Stimulated activated CD4-positive, alpha-beta T cell treated with anti-CD3 and anti-CD28 coated beads, TNF-alpha, amount 100 ng/mL, for 4 hours (primary cell): ENCODE data around the gene SLC38A4.

Experiments
- DNase-seq, 3 experiments: peaks; one replicate each; pipeline ENCODE4 v3.0.0-alpha.2; 2020; ENCODE audit warnings: low read depth in 3 of 3

The SLC38A4 gene

DNA sequence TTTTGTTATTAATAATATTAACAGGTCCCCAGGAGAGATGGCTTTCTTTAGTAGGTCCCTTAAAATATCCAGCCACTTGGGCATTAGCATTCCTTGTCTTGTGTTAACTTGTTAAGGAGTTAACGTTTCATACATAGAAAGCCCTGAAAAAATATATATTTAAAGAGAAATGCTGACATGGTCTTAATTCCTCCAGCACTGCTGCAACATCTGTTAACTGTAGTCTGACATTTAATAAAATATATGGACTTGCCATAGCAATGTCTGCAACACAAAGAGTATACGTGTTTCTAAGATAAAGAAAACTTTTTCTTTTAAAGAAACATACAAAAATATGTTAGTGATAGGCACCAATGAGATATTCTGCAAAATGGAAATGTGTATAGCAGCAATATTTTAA is 10.0 kb downstream of the SLC38A4 start:
- DNase-seq: no peak

- no peak for DNase-seq
Measured at GRCh38 chr12:46814143-46814542, 11.7 kb downstream of the SLC38A4 start.

GRCh38 chr12:46811185-46811584 is 14.6 kb downstream of the SLC38A4 start:
- DNase-seq: no peak

DNA sequence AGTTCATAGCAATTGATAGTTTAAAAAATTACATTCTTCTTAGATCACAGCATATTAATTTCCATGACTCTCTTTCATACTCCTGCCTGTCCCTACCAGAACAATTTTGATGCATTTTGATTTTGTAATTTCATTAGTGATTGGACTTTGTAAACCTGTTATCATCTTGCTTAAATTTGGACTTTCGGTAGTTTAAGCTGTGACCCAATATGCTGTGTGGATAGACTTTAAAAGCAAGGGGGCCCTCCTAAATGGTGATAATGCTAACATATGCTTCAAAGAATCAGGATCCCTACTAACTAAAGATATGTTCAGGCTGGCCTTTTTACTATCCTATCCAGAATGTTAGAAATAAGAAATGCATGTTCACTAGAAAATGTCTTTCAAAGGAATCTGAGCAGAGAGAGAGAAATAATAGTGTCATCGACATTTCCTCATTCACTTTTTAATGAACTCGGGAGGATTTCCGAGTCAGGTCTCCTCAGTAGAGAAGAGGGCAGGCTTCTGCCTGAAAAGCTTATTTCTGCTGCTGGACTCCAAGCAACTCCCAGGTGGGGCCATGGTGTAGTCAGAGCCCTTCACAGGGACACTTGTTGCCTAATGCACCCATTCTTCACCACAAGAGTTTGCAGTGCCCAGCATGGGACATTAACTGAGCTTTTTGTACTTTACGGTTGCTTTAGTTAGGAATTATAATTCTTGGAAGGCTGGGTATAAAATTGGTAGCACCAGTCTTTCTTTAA is 16.7 kb downstream of the SLC38A4 start:
- DNase-seq: no peak

DNA sequence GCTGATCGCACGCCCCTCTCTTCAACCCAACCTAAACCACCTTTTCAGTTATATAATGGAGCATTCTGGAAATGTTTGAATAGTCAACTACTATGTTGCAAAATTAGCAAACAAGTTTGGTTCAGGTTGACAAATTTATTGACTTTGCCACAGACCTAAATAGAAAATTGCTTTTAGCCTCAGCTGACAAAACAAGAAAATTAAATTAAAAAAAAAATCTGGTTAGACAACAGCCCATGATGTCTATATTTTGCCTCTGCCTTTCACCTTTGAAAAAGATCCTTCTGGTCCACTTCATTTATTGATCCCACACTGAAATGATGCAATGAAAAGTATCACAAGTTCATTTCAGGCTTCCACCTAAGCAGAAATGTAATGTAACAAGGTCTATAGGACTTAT is 17.5 kb downstream of the SLC38A4 start:
- DNase-seq: no peak

- no peak for DNase-seq
Measured at GRCh38 chr12:46804054-46804453, 21.7 kb downstream of the SLC38A4 start.

DNA sequence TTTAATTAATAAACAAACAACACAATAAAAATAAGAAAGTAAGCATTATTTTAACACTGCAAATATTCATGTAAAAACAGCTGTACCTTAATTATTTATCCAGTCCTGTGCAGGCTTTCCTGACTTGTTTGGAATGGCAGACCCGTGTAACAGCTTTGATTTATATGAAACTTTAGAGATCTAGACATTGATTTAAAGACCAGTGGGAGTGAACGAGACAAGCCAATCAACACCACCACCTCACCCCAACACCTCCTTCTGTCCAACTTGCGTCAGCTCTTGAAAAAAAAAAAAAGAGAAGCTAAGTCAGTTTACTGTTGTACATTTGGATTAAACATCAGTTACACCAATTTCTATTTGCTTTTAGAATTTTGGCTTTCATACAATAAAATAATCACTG is 22.3 kb downstream of the SLC38A4 start:
- DNase-seq: no peak

DNA sequence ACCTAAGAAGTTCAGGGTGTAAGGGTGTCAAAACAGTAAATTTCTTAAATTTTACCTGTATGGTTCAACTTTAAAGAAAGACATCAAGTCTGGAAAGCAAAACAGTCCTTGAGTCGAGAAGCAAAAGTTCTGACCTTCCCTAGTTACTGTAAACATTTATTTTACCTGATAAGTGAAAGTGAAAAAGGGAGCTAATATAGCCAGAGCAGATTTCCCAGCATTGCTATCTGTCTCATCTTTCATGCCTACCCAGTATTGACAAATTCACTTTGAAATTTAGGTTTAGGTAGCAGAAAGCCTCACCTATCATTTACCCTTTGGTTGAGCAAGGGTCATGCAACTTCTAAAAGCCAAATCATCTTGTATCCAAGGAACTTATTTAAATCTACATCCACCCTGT is 24.5 kb downstream of the SLC38A4 start:
- DNase-seq: no peak

- DNase-seq: no peak
Measured at GRCh38 chr12:46800160-46800559, 25.6 kb downstream of the SLC38A4 start.

GRCh38 chr12:46798648-46799047 is 27.1 kb downstream of the SLC38A4 start:
- DNase-seq: no peak

GRCh38 chr12:46798056-46798455 is 27.7 kb downstream of the SLC38A4 start:
- DNase-seq: no peak

DNA sequence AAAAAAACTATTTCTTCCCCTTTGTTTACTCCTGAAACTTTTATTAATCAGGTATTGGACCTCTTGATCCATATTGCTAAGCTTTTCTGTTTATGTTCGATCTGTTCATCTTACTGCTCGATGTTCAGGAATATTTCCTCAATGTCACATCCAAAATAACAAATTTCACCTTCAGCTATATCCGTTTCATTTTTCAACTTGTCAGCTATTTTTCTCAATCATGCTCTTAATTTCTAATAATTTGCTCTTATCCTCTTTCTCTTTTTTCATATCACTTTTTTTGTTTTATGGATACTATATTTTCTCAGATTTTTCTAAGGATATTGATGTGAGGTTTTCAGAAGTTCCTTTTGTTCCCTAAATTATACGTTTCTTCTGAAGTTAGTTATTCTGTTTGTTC is 29.8 kb downstream of the SLC38A4 start:
- no peak for DNase-seq

- DNase-seq: no peak
Measured at GRCh38 chr12:46794593-46795190, 31.1 kb downstream of the SLC38A4 start.

DNA sequence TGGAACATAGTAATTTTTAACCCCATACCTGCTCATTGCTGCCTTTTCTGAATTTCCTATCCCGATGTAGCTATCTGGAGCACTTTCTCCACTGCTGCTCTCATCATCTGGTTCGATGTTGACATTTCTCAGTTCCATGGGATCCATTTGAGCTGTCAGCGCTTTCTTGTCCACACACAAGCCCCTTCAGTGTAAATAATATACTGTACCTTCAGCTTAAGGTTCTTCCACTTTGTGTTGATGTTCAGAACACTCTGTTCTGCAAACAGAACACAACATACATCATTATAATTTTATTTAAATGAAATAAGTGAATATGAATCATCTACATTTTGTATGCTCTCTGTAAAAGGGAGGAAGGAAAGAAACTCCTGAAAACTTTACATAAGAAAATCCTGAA is 32.9 kb downstream of the SLC38A4 start:
- DNase-seq: no peak

DNA sequence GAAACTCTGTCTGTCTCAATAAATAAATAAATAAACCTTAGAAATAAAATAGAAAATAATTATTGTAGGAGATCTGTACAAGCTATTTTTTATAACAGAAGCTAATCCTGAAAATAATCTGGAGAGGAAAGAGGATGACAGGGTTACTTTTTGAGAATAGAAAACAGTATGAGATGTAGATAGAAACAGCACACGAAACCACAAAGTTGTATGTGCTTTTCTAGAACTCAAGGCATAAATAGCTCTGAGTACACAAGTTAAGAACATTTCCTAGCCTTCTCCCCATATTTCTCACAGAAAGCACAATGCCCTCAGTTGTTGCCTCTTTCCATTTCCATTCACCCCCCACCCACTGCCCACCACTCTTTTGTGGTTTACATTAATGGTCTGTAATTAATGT is 35.7 kb downstream of the SLC38A4 start:
- no peak for DNase-seq

DNA sequence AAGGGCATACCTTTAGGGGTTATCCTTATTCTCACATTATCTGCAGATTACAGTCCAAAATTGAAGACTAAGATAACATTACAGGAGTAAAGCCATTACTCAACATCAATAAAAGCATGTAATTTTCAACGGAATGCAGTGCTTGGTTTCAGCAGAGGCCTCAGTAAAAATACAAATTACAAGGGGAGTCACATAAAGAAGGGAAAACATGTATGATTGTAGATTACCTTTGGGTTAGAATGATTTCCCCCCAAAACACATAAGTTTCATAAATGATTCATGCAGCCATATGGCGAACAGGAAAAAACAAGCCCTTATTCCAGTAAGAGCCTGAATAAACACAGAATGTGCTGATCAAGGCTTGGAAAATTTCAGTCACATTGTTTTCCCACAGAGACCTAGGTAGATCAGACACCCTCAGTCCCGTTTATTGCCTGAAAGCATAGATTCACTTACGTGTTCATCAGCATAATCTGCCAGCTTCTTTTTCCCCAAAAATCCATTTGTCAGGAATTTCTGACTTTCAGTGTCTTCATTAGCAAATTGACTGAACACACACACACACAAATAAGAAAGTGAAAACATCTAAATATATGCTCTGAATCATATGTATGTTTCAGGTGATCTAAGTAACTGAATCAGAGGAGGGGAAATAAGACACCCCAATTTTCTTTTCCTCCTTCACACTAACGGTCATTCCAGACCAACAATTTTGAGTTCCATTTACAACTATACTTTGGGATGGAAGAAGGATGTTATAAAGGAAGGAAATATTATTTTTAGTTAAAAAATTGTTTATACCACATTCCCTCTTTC is 37.5 kb downstream of the SLC38A4 start:
- DNase-seq: no peak

GRCh38 chr12:46787496-46788055 is 38.2 kb downstream of the SLC38A4 start:
- no peak for DNase-seq

GRCh38 chr12:46786774-46787173 is 39.0 kb downstream of the SLC38A4 start:
- DNase-seq: no peak

DNA sequence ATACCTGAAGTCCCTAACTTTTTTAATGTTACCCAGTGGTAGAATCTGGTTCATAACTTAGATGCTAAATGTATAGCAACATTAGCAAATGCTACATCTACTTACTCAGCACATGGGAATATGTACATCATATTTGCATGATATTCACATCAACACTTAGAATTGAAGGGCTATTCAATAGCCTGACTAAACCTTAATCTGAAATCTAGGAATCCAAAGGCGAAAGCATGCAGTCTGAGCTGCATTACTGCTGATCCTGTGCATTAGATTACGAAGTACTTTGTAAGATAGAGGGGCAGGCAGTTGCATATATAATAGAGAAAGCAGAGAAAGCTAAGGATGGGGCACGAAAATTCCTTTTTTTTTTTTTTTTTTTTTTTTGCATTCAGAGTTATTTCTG is 40.4 kb downstream of the SLC38A4 start:
- no peak for DNase-seq

- no peak for DNase-seq
Measured at GRCh38 chr12:46783871-46784270, 41.9 kb downstream of the SLC38A4 start.

DNA sequence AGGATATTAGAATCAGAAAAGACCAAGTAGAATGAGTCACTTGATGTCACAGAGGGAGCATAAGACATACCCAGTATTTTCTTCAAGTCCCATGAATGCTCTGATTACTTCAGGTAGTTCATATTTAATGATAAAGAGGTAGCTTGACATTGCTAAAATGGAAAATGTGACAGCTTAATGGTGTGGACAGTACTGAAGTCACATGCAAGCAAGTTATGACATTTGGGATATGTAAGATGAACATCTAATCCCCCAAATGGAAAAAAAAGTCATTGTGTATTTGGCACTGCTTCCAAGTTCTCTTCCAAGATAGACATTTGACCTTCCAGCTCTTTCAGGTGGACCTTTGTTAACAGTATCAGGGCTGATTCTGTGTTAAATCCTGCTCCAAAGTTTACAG is 45.9 kb downstream of the SLC38A4 start:
- DNase-seq: no peak

DNA sequence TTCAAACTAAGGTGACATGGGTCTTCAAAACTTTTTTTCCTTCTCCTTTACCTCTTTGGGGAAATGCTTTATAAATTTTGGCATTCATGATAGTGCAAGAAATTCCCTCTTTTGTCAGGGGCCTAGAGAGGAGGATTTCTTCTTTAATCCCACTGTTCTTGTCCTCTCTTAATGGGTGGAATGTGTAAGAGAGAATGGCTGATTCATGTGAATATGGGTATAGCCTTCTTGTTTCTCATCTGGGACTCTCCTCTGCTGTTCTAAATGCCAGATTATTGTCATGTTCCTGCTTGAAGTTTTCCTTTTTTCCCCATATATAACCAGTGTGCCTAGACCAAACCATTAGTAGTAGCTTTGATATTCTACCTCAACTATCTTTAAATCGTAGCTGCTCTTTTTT is 46.7 kb downstream of the SLC38A4 start:
- DNase-seq: no peak

DNA sequence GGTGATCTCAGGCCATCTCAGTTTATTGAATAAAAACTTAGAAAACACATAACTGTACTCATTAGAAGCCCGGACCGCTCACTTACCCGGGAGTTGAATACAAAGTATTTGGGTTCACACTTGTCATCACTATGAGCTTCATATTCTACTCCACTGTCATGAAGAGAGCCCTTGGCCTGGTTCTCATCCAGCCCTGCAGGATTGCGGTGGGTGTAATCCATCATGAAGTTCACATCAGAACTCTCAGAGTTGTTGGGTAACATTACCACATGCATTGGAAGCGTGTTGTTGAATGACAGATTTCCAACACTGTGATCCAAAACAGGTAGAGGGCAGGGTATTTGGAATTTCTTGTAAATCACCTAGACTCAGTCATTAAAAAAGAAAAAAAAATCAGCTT is 47.4 kb downstream of the SLC38A4 start:
- no peak for DNase-seq
